Psoas muscle (tissue), 8 donors: ENCODE data around the gene PHLDB2. TPM values are rescaled to one million over a fixed set of nuclear protein-coding genes. Genes with fewer than 3 reads are reported as not detected.

Experiments
- ATAC-seq, 4 donors: fragments of 200-7000 bp; cut with Tn5 transposase; one replicate each; pipeline ENCODE4 v1.9.1; 2020; ENCODE audit warnings: moderate library complexity in 3 of 4, mild to moderate bottlenecking in 2 of 4
- DNase-seq, 2 donors: peaks; one replicate each; pipeline ENCODE4 v3.0.0-alpha.2; 2020
- H3K27ac ChIP-seq: fragments of 200-600 bp; one replicate; pipeline ENCODE4 v1.8.0; 2022
- H3K27me3 ChIP-seq, 3 donors: fragments of 200-600 bp in 1 of 3; one replicate each; pipeline versions ENCODE4 v1.6.1 to v1.8.0; 2013 to 2022; ENCODE audit warnings: low read length in 2 of 3, mild to moderate bottlenecking in 2 of 3, moderate library complexity in 1 of 3; ENCODE audit not compliant: insufficient read depth in 3 of 3
- H3K36me3 ChIP-seq, 2 donors: fragments of 200-600 bp in 1 of 2; one replicate each; pipeline versions ENCODE4 v1.6.1 to v1.8.0; 2013 to 2022; ENCODE audit warnings: low read depth in 1 of 2, mild to moderate bottlenecking in 1 of 2, moderate library complexity in 1 of 2; ENCODE audit not compliant: insufficient read depth in 1 of 2
- H3K4me1 ChIP-seq: fragments of 200-600 bp; one replicate; pipeline ENCODE4 v1.8.0; 2022
- H3K4me3 ChIP-seq: fragments of 200-600 bp; one replicate; pipeline ENCODE4 v1.8.0; 2022; ENCODE audit warnings: mild to moderate bottlenecking
- H3K9me3 ChIP-seq: fragments of 200-600 bp; one replicate; pipeline ENCODE4 v1.8.0; 2022
- CTCF ChIP-seq: fragments of 200-600 bp; IDR thresholded peaks from one replicate; pipeline ENCODE4 v1.8.0; 2022; ENCODE audit warnings: antibody characterized with exemption
- WGBS, 3 donors: extraction: QIAGEN DNeasy Blood & Tissue Kit; methylation state at CpG; one replicate each; pipeline versions ENCODE4 v1.1.6 to v1.1.7; 2013; 5-methylcytosine and 5-hydroxymethylcytosine counted together
- intact Hi-C, 2 donors: fragments of 100-400 bp; cut with DNase I; formaldehyde crosslinking; loops; one replicate each; pipeline versions ENCODE4 v1.11.0 to v1.14.2; 2022
- polyA plus RNA-seq, 3 donors: library from polyadenylated mRNA; stranded (reverse); fragments of 200-250 nt; gene quantifications; one replicate each; pipeline ENCODE4 v1.2.3, GENCODE V29; 2013
- total RNA-seq, 4 donors: library from RNA; stranded (reverse); fragmentation: NEBNext Ultra II Directional in 2 of 4; extraction: Animal tissue kit (Norgen Biotek cat#: 25700) in 2 of 4; gene quantifications; one replicate each; pipeline versions ENCODE4 v1.2.1 to v1.2.4, GENCODE V29; 2021 to 2023
- donor health status: healthy with polysubstance abuse.
- donor health status: DM: no; HTN: no; CAD: no; lungs with moderate emphysema.
- donor health status: Bipolar disorder and iron deficiency.
- donor health status: healthy.
- donor health status: DM: yes; HTN: yes; CAD: no.
- donor health status: DM: no; HTN: no; CAD: no.
- donor health status: DM: no; HTN: no; CAD: no.
- donor health status: DM: yes; HTN: yes; CAD: no.

Gene PHLDB2
- total and polyA plus RNA-seq, 7 donors: 2.9 to 8.5 (median 5.6) TPM

DNA sequence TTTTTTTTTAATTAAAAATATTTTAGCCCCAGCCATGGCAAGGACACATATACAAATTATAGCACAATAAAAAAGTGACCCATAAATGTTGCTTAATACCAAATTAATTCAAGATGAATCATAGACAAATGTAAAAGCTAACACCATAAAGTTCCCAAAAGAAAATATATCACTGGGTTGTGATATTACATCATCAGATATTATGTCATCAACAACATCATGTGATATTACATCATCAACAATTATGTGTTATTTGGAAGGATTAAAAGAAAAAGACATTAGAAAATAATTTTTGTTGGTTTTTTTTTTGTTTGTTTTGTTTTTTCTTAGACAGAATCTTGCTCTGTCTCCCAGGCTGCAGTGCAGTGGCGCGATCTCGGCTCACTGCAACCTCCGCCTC, 85.3 kb downstream of the PHLDB2 start:
- intact Hi-C loops: loop anchor here in 1 of 2 donors (5.0 kb wide), 1 partner anchor 47 kb away; no protein-coding TSS in a partner anchor
- no peak for ATAC-seq
- H3K4me1 ChIP-seq: no peaks in the 10 kb centered on the region
- no peak overlapping the region for H3K27ac ChIP-seq
- WGBS, 3 donors: 88 to 99% (median 89%) methylated on average over 4 of the region's 4 CpGs
- peaks cover 0 to 12% of the 10 kb centered on the region in 2 donors for H3K36me3 ChIP-seq
- no peak for TF ChIP-seq CTCF
- no peaks in the 10 kb centered on the region for H3K9me3 ChIP-seq
- no peak for DNase-seq
- no peak overlapping the region for H3K4me3 ChIP-seq
- peaks cover 0 to 4% (median 0%) of the 10 kb centered on the region in 3 donors for H3K27me3 ChIP-seq

DNA sequence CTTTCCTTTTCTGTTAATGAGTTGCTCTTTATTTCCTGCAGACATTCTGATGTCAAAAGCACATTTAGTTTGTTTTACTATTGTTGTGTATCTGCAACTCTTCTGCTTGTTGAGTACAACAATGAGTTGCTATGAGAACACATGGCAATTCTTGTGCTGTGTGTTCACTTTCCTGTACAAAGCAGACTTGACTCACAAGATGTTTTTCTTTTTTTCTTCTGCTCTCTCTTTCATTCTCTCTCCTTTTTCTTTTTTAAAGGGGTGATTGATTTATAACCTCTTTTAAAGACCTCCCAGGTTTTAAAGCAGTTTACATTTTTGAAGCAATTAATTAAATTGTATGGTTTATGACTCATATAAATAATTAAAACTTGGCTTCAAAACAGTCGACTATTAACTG, 88.2 kb downstream of the PHLDB2 start:
- no peak for DNase-seq
- H3K4me3 ChIP-seq: no peak overlapping the region
- TF ChIP-seq CTCF: no peak
- WGBS, 3 donors: 47 to 57% (median 53%) methylated on average over 1 of the region's 1 CpG
- peaks cover 0 to 4% (median 0%) of the 10 kb centered on the region in 3 donors for H3K27me3 ChIP-seq
- H3K27ac ChIP-seq: no peak overlapping the region
- intact Hi-C loops: no loop called here
- ATAC-seq: no peak
- H3K36me3 ChIP-seq: no peaks in the 10 kb centered on the region
- H3K9me3 ChIP-seq: no peaks in the 10 kb centered on the region
- H3K4me1 ChIP-seq: no peaks in the 10 kb centered on the region

GRCh38 chr3:111948786-111949185, 89.7 kb downstream of the PHLDB2 start:
- 81 to 82% (median 81%) methylated on average over 9 of the region's 9 CpGs for WGBS, 3 donors
- Histone ChIP-seq H3K4me1 (no peaks in the 10 kb centered on the region), H3K36me3 (no peaks in the 10 kb centered on the region), H3K27me3 (peaks cover 0 to 4% (median 0%) of the 10 kb centered on the region in 3 donors), H3K9me3 (no peaks in the 10 kb centered on the region), H3K27ac (no peak overlapping the region), H3K4me3 (no peak overlapping the region)
- DNase-seq (no peak), ATAC-seq (no peak)
- intact Hi-C loops: no loop called here
- TF ChIP-seq CTCF: no peak

GRCh38 chr3:111949712-111950111, 90.6 kb downstream of the PHLDB2 start:
- no peaks in the 10 kb centered on the region for H3K9me3 ChIP-seq
- no peak overlapping the region for H3K4me3 ChIP-seq
- DNase-seq: no peak
- H3K36me3 ChIP-seq: no peaks in the 10 kb centered on the region
- intact Hi-C loops: no loop called here
- H3K27me3 ChIP-seq: peaks cover 0 to 4% (median 0%) of the 10 kb centered on the region in 3 donors
- ATAC-seq: no peak
- TF ChIP-seq CTCF: no peak
- H3K4me1 ChIP-seq: no peaks in the 10 kb centered on the region
- no peak overlapping the region for H3K27ac ChIP-seq
- WGBS, 3 donors: 81 to 92% (median 82%) methylated on average over 3 of the region's 3 CpGs

- DNase-seq (no peak), ATAC-seq (no peak)
- intact Hi-C loops: no loop called here
- no peak for TF ChIP-seq CTCF
- Histone ChIP-seq H3K27me3 (peaks cover 0 to 4% (median 0%) of the 10 kb centered on the region in 3 donors), H3K4me3 (no peak overlapping the region), H3K27ac (no peak overlapping the region), H3K4me1 (no peaks in the 10 kb centered on the region), H3K36me3 (no peaks in the 10 kb centered on the region), H3K9me3 (no peaks in the 10 kb centered on the region)
- 91 to 96% (median 91%) methylated on average over 2 of the region's 2 CpGs for WGBS, 3 donors
Measured at GRCh38 chr3:111951032-111951431, 92.0 kb downstream of the PHLDB2 start.
